Hematopoietic multipotent progenitor cell treated with erythropoietin and hydrocortisone succinate and interleukin-3 and kit ligand, for 17 days (in vitro differentiated cells): ENCODE results near the gene D2HGDH.
"Not testable (repeated sequence)": the region's sequence is repeated elsewhere in the genome, so short reads cannot be mapped to it uniquely, and the experiment has no call there.

Experiments
- DNase-seq: peaks from one replicate; pipeline ENCODE4 v3.0.0-alpha.2; 2015; ENCODE audit warnings: low spot score

The D2HGDH gene

DNA sequence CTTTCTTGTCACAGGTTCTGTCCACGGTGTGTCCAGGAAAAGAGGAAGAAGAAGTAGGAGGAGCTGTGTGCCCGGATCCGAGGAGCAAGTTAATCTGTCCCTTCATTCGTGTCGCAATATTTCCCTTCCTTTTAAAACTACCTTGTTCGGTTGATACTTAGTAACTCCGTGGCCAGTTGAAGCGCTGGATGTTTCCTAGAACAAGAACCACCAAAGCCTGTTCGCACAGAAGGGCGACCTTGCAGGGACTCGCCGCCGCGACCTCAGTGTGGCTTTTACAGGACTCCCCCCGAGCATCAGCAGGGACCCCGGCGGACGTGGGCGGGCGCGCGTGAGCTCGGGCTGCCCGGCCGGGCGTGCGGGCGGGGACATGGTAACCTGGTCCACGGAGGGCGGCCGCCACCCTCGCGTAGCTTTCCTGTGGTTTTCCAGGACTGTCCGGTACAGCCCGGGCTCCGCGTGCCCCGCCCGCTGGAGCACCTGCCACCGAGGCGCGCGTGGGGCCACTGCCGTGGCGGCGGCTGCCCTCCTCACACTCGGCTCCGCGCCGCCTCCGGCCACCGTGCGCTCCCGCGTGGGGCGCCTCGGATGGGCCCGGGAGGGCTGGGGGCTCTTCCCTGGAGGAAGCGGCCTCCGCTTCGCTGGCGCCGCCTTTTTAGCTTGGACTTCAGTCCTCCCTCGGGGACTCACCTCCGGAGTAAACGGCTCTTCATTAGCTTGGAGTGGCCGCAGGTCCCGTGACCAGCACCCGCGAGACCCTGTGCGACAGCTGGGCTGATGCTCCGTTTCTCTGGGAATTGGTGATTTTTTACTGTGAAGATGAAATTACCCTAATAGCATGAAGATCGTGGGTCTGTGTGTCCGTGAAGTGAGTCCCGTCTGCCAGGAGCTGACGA, 9.2 kb upstream of the D2HGDH start:
- no peak for DNase-seq

GRCh38 chr2:241726459-241726858, 8.0 kb upstream of the D2HGDH start:
- DNase-seq, result no peak

- no peak for DNase-seq
Measured at GRCh38 chr2:241728000-241728399, 6.4 kb upstream of the D2HGDH start.

DNA sequence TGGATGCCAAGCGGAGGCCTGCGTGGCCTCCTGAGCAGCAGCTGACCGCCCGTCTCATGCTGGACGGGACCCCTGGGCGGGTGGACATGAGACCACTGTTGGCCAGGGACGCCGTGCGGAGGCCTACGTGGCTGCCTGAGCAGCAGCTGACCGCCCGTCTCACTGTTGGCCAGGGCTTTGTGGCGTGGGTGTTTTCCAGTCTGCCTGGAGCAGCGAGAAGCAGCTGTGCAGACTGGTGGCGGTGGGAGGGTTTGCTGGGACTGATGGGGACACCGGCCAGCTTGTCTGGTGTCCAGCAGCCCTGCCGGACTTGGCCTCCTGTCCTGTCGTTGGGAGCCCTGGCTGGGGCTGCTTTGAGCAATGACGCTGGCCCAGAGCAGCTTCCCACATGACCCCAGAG, 5.8 kb upstream of the D2HGDH start:
- DNase-seq, result no peak

DNA sequence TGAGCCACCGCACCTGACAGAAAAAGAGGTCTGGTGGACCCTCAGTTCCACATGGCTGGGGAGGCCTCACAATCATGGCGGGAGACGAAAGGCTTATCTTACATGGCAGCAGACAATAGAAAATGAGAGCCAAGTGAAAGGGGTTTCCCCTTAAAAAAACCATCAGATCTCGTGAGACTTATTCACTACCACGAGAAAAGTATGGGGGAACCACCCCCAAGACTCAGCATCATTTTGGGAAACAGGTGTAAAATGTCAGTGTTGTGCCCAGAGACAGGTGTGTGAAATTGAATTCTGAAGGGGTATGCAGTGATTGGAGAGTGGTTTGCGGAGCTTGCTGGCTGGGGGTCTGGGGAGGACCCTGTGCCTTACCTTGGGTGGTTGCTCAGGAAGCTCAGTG, 4.6 kb upstream of the D2HGDH start:
- no peak for DNase-seq

- DNase-seq, result no peak
Measured at GRCh38 chr2:241730671-241731293, 3.6 kb upstream of the D2HGDH start.

- DNase-seq, result peak; percentile 36
Measured at GRCh38 chr2:241732513-241733186, 1.8 kb upstream of the D2HGDH start.

- DNase-seq, result no peak
Measured at GRCh38 chr2:241733391-241734207, 831 bp upstream of the D2HGDH start.

- DNase-seq, result no peak
Measured at GRCh38 chr2:241734208-241734466, 293 bp upstream of the D2HGDH start.

DNA sequence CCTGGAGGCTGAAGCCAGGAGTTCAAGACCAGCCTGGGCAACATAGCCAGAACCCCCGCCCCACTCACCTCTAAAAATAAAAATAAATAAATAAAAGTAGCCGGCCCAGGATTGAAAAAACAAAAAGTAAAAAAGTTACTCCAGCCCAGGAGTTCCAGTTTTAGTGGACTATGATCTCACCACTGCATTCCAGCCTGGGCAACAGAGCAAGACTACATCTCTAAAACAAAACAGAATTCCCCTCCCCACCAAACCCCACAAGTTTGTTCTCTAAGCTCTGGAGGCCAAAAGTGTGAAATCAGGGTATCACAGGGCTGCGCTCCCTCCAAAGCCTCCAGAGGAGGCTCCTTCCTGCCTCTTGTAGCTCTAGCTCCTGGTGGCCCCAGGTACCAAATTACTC, 1.7 kb downstream of the D2HGDH start:
- DNase-seq, result no peak

DNA sequence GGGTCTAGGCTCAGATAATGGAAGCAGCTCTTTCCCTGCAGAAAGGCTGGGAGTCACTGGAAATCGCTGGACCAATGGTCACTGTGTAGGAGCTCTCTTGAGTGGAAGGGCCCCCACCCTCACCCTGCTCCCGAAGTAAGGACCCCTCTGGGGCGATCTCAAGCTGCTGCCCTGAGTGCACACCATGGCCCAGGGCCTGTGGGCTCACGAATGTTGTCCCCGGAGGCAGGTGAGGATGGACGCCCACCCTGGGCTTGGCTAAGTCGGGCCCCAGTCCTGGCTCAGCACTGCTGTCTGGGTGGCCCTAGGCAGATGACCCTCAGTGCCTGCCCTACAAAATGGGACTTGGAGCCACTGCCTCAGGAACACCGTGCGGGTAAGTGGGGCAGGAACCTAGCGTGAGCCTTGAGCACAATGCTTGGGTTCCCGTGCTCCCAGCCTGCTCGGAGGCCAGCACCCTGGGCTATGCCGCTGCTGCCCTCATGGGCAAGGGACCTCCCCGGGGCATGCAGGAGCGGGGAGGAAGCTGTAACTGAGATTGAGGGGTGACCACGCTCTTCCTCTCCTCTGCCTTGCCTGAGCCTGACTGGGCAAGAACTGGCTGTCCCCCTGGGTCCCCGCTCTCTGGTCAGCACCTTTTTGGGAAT, 3.7 kb downstream of the D2HGDH start:
- no peak for DNase-seq

DNA sequence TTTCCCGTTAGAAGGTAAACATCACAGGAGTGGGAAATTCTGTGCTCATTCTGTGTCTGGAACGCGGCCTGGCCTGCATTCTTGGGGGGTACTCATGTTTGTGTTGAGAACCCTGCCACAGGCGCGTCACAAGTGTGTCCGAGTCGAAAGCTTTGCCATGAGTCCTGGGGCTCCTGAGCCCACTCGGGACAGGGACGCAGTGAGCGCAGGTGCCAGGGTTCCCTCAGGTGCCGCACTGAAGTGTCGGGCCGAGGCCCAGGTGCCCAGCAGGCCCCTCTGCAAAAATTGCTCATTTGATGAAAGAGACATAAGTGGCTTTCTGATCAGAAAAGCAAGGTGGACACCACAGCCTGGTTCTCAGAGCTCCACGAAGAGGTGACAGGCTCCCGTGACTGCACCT, 4.7 kb downstream of the D2HGDH start:
- DNase-seq, result no peak

GRCh38 chr2:241739651-241740050, 5.2 kb downstream of the D2HGDH start:
- no peak for DNase-seq

- DNase-seq, result no peak
Measured at GRCh38 chr2:241741016-241741415, 6.6 kb downstream of the D2HGDH start.

- DNase-seq, result no peak
Measured at GRCh38 chr2:241742320-241742939, 8.0 kb downstream of the D2HGDH start.

DNA sequence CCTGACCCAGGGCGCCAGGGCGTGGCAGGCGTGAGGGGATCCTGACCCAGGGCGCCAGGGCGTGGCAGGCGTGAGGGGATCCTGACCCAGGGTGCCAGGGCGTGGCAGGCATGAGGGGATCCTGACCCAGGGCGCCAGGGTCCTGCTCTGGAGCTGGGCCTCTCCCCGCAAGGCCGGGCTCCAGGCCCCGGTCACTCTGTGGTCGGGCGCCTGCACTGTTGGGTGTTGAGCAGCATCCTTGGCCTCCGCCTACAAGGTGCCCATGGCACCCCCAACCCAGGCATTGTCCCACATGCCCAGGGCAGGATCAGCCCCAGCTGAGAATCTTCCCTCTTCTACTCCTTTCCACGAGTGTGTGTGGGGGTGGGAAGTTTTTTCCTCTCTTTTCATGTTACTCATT, 8.6 kb downstream of the D2HGDH start:
- not testable (repeated sequence) for DNase-seq

DNA sequence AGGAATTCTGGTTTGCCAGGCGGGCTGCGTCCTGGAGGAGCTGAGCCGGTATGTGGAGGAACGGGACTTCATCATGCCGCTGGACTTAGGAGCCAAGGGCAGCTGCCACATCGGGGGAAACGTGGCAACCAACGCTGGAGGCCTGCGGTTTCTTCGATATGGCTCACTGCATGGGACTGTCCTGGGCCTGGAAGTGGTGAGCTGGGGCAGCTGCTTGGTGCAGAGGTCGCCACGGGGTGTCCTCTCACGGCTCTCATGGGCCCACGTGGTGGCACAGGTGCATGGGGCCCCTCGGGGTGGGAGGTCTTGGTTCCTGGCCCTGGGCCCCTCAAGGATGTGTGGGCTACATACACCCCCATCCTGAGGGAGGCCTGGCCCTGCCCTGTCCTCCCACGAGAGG, 9.2 kb downstream of the D2HGDH start:
- DNase-seq, result no peak

DNA sequence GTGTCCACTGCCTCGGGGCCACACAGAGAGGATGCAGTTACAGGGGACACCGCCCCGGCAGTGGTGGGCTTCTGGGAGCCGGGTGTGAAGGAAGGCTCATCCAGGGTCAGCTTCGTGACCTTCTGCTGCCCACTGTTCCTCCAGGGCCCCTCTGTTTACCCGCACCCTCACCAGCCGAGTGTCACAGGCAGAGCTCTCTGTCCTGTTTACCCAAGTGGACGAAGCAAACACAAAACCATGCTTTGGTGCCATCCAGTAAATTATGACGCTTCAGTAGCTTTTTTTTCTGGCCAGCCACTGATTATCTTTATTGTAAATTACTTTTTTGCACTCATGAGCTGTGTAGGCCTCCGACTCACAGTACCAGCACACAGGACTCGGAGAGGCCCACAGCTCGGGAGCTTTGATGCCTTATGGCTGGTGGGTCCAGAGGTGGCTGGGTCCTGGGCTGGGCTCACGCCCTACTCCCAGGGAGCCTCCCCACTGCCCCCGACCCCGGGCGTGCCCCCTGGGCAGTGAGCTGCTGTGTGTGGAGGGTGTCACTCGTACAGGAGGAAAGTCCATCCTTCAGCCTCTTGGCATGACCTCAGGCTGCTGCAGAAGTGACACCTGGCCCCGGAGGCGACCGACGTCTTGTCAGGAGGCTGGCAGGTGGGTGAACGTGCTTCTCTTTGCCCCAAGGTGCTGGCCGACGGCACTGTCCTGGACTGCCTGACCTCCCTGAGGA, 9.8 kb downstream of the D2HGDH start:
- no peak for DNase-seq

- DNase-seq, result no peak
Measured at GRCh38 chr2:241745276-241745675, 10.8 kb downstream of the D2HGDH start.

DNA sequence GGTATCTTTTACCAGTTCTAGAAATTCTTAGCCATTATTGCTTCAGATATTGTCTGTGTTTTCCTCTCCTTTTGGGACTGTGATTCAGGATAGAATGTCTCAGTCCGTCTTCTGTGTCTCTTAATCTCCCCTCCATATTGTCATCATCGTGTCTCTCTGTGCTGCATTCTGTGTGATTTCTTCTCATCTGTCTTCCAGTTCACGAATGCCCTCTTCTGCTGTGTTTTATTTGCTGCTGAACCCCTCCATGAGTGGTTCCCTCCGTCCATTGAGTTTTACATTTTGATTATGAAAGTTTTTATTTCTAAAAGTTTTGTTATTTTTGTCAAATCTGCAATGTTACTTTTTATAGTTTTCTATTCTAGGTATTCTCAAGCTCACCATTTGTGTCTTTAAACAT, 11.7 kb downstream of the D2HGDH start:
- no peak for DNase-seq
